ENCODE measurements around the gene EPB42. TPM values are rescaled to one million over a fixed set of nuclear protein-coding genes. Genes with fewer than 3 reads are reported as not detected.

Gene EPB42
- total RNA-seq, 1 experiment from 2014 or later: 0.10 TPM

GRCh38 chr15:43189296-43189695, 31.5 kb downstream of the EPB42 start:
- TF ChIP-seq TCF7L2 (IDR thresholded peaks at IDR 0.05; ENCODE audit: low read depth, low read length) (no peak), POLR2AphosphoS5 (IDR thresholded peaks at IDR 0.05; ENCODE audit: low read depth, low read length) (no peak)
- Histone ChIP-seq H3K9me3 (ENCODE audit: control insufficient read depth, insufficient read depth, low read depth, low read length) (no peaks in the 10 kb centered on the region), H3K27me3 (ENCODE audit: control insufficient read depth, insufficient read depth, low read length) (no peaks in the 10 kb centered on the region), H3K36me3 (ENCODE audit: control insufficient read depth, insufficient read depth, low read length) (peaks cover 20% of the 10 kb centered on the region; the same call in 1 of the 2 replicates), H3K27ac (ENCODE audit: low read length) (no peak overlapping the region), H3K4me3 (ENCODE audit: low read depth in 2 of 2, low read length in 2 of 2) (no peak overlapping the region), H3K4me1 (ENCODE audit: control insufficient read depth, insufficient read depth, low read length) (peaks cover 8% of the 10 kb centered on the region)
- POLR2A ChIA-PET: no interaction called here
- ATAC-seq (no peak), DNase-seq (ENCODE audit: low read depth, low spot score) (no peak)
- BruUV-seq (replicated peaks): TSS peak; percentile 44
- CTCF ChIA-PET: no interaction called here
- in situ Hi-C loops (cut with HindIII; ENCODE audit: low pct_unique_long_range_greater_than_20kb, low sequenced_read_pairs): no loop called here
- intact Hi-C loops (cut with micrococcal nuclease; ENCODE audit: unreplicated experiment): no loop called here

GRCh38 chr15:43187544-43188155, 33.2 kb downstream of the EPB42 start:
- in situ Hi-C loops (cut with HindIII; ENCODE audit: low pct_unique_long_range_greater_than_20kb, low sequenced_read_pairs): no loop called here

GRCh38 chr15:43186003-43186353, 34.8 kb downstream of the EPB42 start:
- Histone ChIP-seq H3K36me3 (ENCODE audit: control insufficient read depth, insufficient read depth, low read length) (peaks cover 8% of the 10 kb centered on the region; the same call in 1 of the 2 replicates), H3K4me1 (ENCODE audit: control insufficient read depth, insufficient read depth, low read length) (peaks cover 12% of the 10 kb centered on the region), H3K27ac (ENCODE audit: low read length) (peak overlapping the region; percentile 74), H3K4me3 (ENCODE audit: low read depth in 2 of 2, low read length in 2 of 2) (peak overlapping the region; percentile 60 to 99), H3K27me3 (ENCODE audit: control insufficient read depth, insufficient read depth, low read length) (no peaks in the 10 kb centered on the region), H3K9me3 (ENCODE audit: control insufficient read depth, insufficient read depth, low read depth, low read length) (no peaks in the 10 kb centered on the region)
- DNase-seq (ENCODE audit: low read depth, low spot score): no peak
- no TSS peak for BruUV-seq (replicated peaks)
- ChIA-PET POLR2A (no interaction called here), CTCF (no interaction called here)
- intact Hi-C loops (cut with micrococcal nuclease; ENCODE audit: unreplicated experiment) (no loop called here), in situ Hi-C loops (cut with HindIII; ENCODE audit: low pct_unique_long_range_greater_than_20kb, low sequenced_read_pairs) (no loop called here)
- ATAC-seq: peak; percentile 32
- TF ChIP-seq POLR2AphosphoS5 (IDR thresholded peaks at IDR 0.05; ENCODE audit: low read depth, low read length): no peak
- no peak for TF ChIP-seq TCF7L2 (IDR thresholded peaks at IDR 0.05; ENCODE audit: low read depth, low read length)
- peak; percentile 26; the same call in 1 of the 2 replicates for TF ChIP-seq CTCF (IDR thresholded peaks at IDR 0.05)

More at GRCh38 chr15:43187544-43188155, 33.2 kb downstream of the EPB42 start:
- Histone ChIP-seq H3K27me3 (ENCODE audit: control insufficient read depth, insufficient read depth, low read length) (no peaks in the 10 kb centered on the region), H3K4me3 (ENCODE audit: low read depth in 2 of 2, low read length in 2 of 2) (no peak overlapping the region; a peak in 1 of 4 replicates), H3K36me3 (ENCODE audit: control insufficient read depth, insufficient read depth, low read length) (peaks cover 17% of the 10 kb centered on the region; the same call in 1 of the 2 replicates), H3K9me3 (ENCODE audit: control insufficient read depth, insufficient read depth, low read depth, low read length) (no peaks in the 10 kb centered on the region), H3K4me1 (ENCODE audit: control insufficient read depth, insufficient read depth, low read length) (peaks cover 12% of the 10 kb centered on the region), H3K27ac (ENCODE audit: low read length) (no peak overlapping the region)
- ChIA-PET POLR2A (no interaction called here), CTCF (no interaction called here)
- intact Hi-C loops (cut with micrococcal nuclease; ENCODE audit: unreplicated experiment): no loop called here
- DNase-seq (ENCODE audit: low read depth, low spot score): no peak
- BruUV-seq (replicated peaks): no TSS peak
- ATAC-seq: no peak
- TF ChIP-seq SIN3A (IDR thresholded peaks at IDR 0.05; ENCODE audit: borderline replicate concordance, insufficient read depth, low read depth, low read length) (no peak), CTCF (IDR thresholded peaks at IDR 0.05) (peak; percentile 71)
